HepG2 (cell line): ENCODE data around the gene SULT2B1. TPM values are rescaled to one million over a fixed set of nuclear protein-coding genes. Genes with fewer than 3 reads are reported as not detected.

Experiments
- EZH2 ChIP-seq: conservative IDR thresholded peaks from 2 replicates; pipeline ENCODE4 v1.6.1; 2012; ENCODE audit warnings: mild to moderate bottlenecking, low read depth, low read length, moderate library complexity
- KDM6A ChIP-seq: IDR thresholded peaks from 2 replicates; pipeline ENCODE4 v1.6.1; 2016; ENCODE audit warnings: low read depth
- MED13 ChIP-seq: sonication (generic); formaldehyde crosslinking; IDR thresholded peaks from 2 replicates; pipeline ENCODE4 v1.5.0; 2020; ENCODE audit warnings: missing genetic modification reagents
- SIX1 ChIP-seq: sonication (generic); formaldehyde crosslinking; IDR thresholded peaks from 2 replicates; pipeline ENCODE4 v1.4.0; 2020; ENCODE audit warnings: missing genetic modification reagents, borderline replicate concordance
- XBP1 ChIP-seq: sonication (generic); formaldehyde crosslinking; IDR thresholded peaks from 2 replicates; pipeline ENCODE4 v1.5.0; 2020; ENCODE audit warnings: missing genetic modification reagents
- ZBED4 ChIP-seq: sonication (generic); formaldehyde crosslinking; IDR thresholded peaks from 2 replicates; pipeline ENCODE4 v1.4.0; 2020; ENCODE audit warnings: missing genetic modification reagents, borderline replicate concordance
- ZHX2 ChIP-seq, 2 experiments: sonication (generic) in 1 of 2; formaldehyde crosslinking in 1 of 2; IDR thresholded peaks; 2 replicates each; pipeline versions ENCODE4 v1.6.1 to v1.9.0; 2014 to 2022; ENCODE audit warnings: antibody characterized with exemption in 1 of 2, borderline replicate concordance in 1 of 2, inconsistent platforms in 1 of 2, low read depth in 1 of 2, missing genetic modification reagents in 1 of 2
- ZNF407 ChIP-seq: sonication (generic); formaldehyde crosslinking; IDR thresholded peaks from one replicate; pipeline ENCODE4 v1.5.1; 2020; ENCODE audit warnings: mild to moderate bottlenecking, missing genetic modification reagents; ENCODE audit errors: not compliant biosample characterization
- ZNF556 ChIP-seq: sonication (generic); formaldehyde crosslinking; IDR thresholded peaks from 2 replicates; pipeline ENCODE4 v1.4.0; 2020; ENCODE audit warnings: mild to moderate bottlenecking, missing genetic modification reagents, borderline replicate concordance
- polyA plus RNA-seq, 8 experiments: library from polyadenylated mRNA; depleted of rRNA in 3 of 8; stranded (reverse) in 7 of 8; unstranded in 1 of 8; fragments of >200 nt; fragmentation: Illumina TruSeq in 4 of 8; extraction: Trizol in 4 of 8; gene quantifications; 2 replicates each; pipeline versions ENCODE4 v1.2.1 to v1.2.3, GENCODE V29; 2011 to 2016; ENCODE audit warnings: low read depth in 4 of 8, missing spikeins in 1 of 8, mixed read lengths in 1 of 8; ENCODE audit not compliant: insufficient read depth in 1 of 8
- total RNA-seq, 5 experiments: library from RNA; depleted of rRNA; stranded (reverse); fragments of >200 nt; fragmentation: Illumina TruSeq; extraction: Trizol; gene quantifications; 2 replicates each; pipeline ENCODE4 v1.2.3, GENCODE V29; 2016; ENCODE audit warnings: low read depth in 1 of 5

The SULT2B1 gene
- total and polyA plus RNA-seq, 2 of the 13 experiments (the other 11 are each of a cell fraction or from before 2014, with no cell fraction given), result 0.13 TPM; not detected in 1

GRCh38 chr19:48634424-48635262, 82.7 kb downstream of the SULT2B1 start (continued):
- TF ChIP-seq MED13 (CRISPR knock-in tag) (0 out of 2 replicates have a peak, but pooled peaks have one; percentile 38), ZHX2 (IDR thresholded peaks at IDR 0.05; ENCODE audit: low read depth) (no peak), ZHX2 (CRISPR knock-in tag; IDR thresholded peaks at IDR 0.05; ENCODE audit: borderline replicate concordance) (no peak), KDM6A (CRISPR knock-in tag) (no peak), ZNF556 (CRISPR knock-in tag) (peak; percentile 68), SIX1 (CRISPR knock-in tag) (no peak), ZBED4 (CRISPR knock-in tag) (peak; percentile 94), EZH2 (no peak), XBP1 (CRISPR knock-in tag) (no peak), ZNF407 (no peak)
